HepG2 (cell line): ENCODE measurements around the gene RGS11. TPM values are rescaled to one million over a fixed set of nuclear protein-coding genes. Genes with fewer than 3 reads are reported as not detected.

Source experiments
- ATAC-seq: fragments of 200-7000 bp; cut with Tn5 transposase; 3 replicates; pipeline ENCODE4 v1.9.1; 2020; ENCODE audit warnings: mild to moderate bottlenecking, moderate library complexity
- BruUV-seq: library from RNA; stranded (reverse); fragments of 400-500 nt; replicated peaks from 2 replicates; lab custom pipeline; 2021; lab: Mats Ljungman, UMichigan
- CTCF ChIA-PET: fragments of 300-600 bp; formaldehyde crosslinking; extraction: SDS; loops from one replicate; lab custom pipeline; 2021; ENCODE audit warnings: low total read pairs, inconsistent platforms, low intra/inter-chr PET ratio; lab: Yijun Ruan, JAX
- POLR2A ChIA-PET: fragments of 350-600 bp; sonication (Branson Sonifier 250); formaldehyde crosslinking; loops from one replicate; lab custom pipeline; 2020; ENCODE audit warnings: antibody characterized with exemption, inconsistent platforms; lab: Yijun Ruan, JAX
- DNase-seq: peaks from one replicate; pipeline ENCODE4 v3.0.0-alpha.2; 2015; ENCODE audit warnings: low spot score
- FAIRE-seq: peaks from 3 replicates; lab custom pipeline; 2011; peaks lifted over from hg19 to GRCh38; lab: Jason Lieb, UNC
- H2AFZ ChIP-seq: one replicate; pipeline ENCODE4 v1.6.1; 2011; ENCODE audit warnings: low read length, inconsistent platforms
- H3K27ac ChIP-seq: fragments of 300-600 bp; 3 replicates; pipeline ENCODE4 v1.8.0; 2011; ENCODE audit warnings: mixed run types, mild to moderate bottlenecking, mixed read lengths, low read length, inconsistent platforms; ENCODE audit not compliant: insufficient read depth; ENCODE audit errors: extremely low read length
- H3K27me3 ChIP-seq, 2 experiments: fragments of 200-600 bp in 1 of 2; 2 replicates in 1 of 2; 3 replicates in 1 of 2; pipeline versions ENCODE4 v1.6.0 to v1.8.0; 2011; ENCODE audit warnings: low read length in 2 of 2, mild to moderate bottlenecking in 2 of 2, moderate library complexity in 2 of 2, inconsistent platforms in 1 of 2; ENCODE audit not compliant: insufficient read depth in 2 of 2, control insufficient read depth in 1 of 2
- H3K36me3 ChIP-seq, 2 experiments: fragments of 200-600 bp in 1 of 2; replicated peaks in 1 of 2; 2 replicates in 1 of 2; 3 replicates in 1 of 2; pipeline versions ENCODE4 v1.5.1 to v1.8.0; 2011; ENCODE audit warnings: low read length in 2 of 2, inconsistent platforms in 1 of 2; ENCODE audit not compliant: insufficient read depth in 2 of 2, control insufficient read depth in 1 of 2
- H3K4me1 ChIP-seq: 2 replicates; pipeline ENCODE4 v1.5.1; 2012; ENCODE audit warnings: low read length, inconsistent platforms; ENCODE audit not compliant: insufficient read depth
- H3K4me2 ChIP-seq: 2 replicates; pipeline ENCODE4 v1.6.0; 2011; ENCODE audit warnings: low read depth, low read length, inconsistent platforms
- H3K4me3 ChIP-seq, 3 experiments: fragments of 200-600 bp in 1 of 3; sonication (generic), shearing (Covaris generic) in 1 of 3; replicated peaks in 1 of 3; 2 replicates each; pipeline ENCODE4 v1.5.1; 2011 to 2016; ENCODE audit warnings: low read length in 3 of 3, inconsistent platforms in 2 of 3, low read depth in 2 of 3, mild to moderate bottlenecking in 2 of 3, control low read depth in 1 of 3, mixed read lengths in 1 of 3; ENCODE audit not compliant: insufficient read depth in 1 of 3
- H3K79me2 ChIP-seq: one replicate; pipeline ENCODE4 v1.6.1; 2011; ENCODE audit warnings: low read length, inconsistent platforms; ENCODE audit not compliant: insufficient read depth
- H3K9ac ChIP-seq: 2 replicates; pipeline ENCODE4 v1.6.0; 2011; ENCODE audit warnings: mild to moderate bottlenecking, low read depth, low read length, inconsistent platforms; ENCODE audit not compliant: insufficient read depth
- H3K9me3 ChIP-seq: 2 replicates; pipeline ENCODE4 v1.5.1; 2012; ENCODE audit warnings: mild to moderate bottlenecking, low read length
- H4K20me1 ChIP-seq: 2 replicates; pipeline ENCODE4 v1.6.0; 2011; ENCODE audit warnings: inconsistent platforms, mild to moderate bottlenecking, low read length, moderate library complexity; ENCODE audit not compliant: insufficient read depth
- AKNA ChIP-seq: sonication (generic); formaldehyde crosslinking; IDR thresholded peaks from 2 replicates; pipeline ENCODE4 v1.4.0; 2020; ENCODE audit warnings: missing genetic modification reagents, borderline replicate concordance
- ARHGAP35 ChIP-seq: sonication (generic); formaldehyde crosslinking; IDR thresholded peaks from 2 replicates; pipeline ENCODE4 v1.9.0; 2022; ENCODE audit warnings: mild to moderate bottlenecking, inconsistent platforms, moderate library complexity, missing genetic modification reagents, borderline replicate concordance
- ARNT2 ChIP-seq: sonication (generic); formaldehyde crosslinking; IDR thresholded peaks from 2 replicates; pipeline ENCODE4 v1.8.0; 2022; ENCODE audit warnings: mild to moderate bottlenecking, low read depth, missing genetic modification reagents, moderate library complexity
- CAMTA2 ChIP-seq: sonication (generic); formaldehyde crosslinking; IDR thresholded peaks from 2 replicates; pipeline ENCODE4 v1.4.0; 2020; ENCODE audit warnings: mild to moderate bottlenecking, missing genetic modification reagents, borderline replicate concordance
- HNRNPL ChIP-seq: fragments of 200-400 bp; formaldehyde crosslinking; IDR thresholded peaks from 2 replicates; pipeline ENCODE4 v1.6.1; 2017; ENCODE audit warnings: mild to moderate bottlenecking, low read depth, low read length
- HOXA9 ChIP-seq: sonication (generic); formaldehyde crosslinking; IDR thresholded peaks from 2 replicates; pipeline ENCODE4 v1.8.1; 2022; ENCODE audit warnings: missing genetic modification reagents, mild to moderate bottlenecking, moderate library complexity, borderline replicate concordance
- NFYC ChIP-seq: IDR thresholded peaks from 2 replicates; pipeline ENCODE4 v1.6.1; 2016; ENCODE audit warnings: missing genetic modification reagents, missing compliant biosample characterization
- RFX1 ChIP-seq: fragments of 450-650 bp; IDR thresholded peaks from 2 replicates; pipeline ENCODE4 v1.6.1; 2017
- SIN3B ChIP-seq: fragments of 150-350 bp; IDR thresholded peaks from 2 replicates; pipeline ENCODE4 v1.6.1; 2014; ENCODE audit warnings: low read length
- SKI ChIP-seq: fragments of 450-650 bp; IDR thresholded peaks from one replicate; pipeline ENCODE4 v1.6.1; 2018; ENCODE audit warnings: mild to moderate bottlenecking; ENCODE audit not compliant: partially characterized antibody
- SNRNP70 ChIP-seq: fragments of 200-400 bp; formaldehyde crosslinking; IDR thresholded peaks from 2 replicates; pipeline ENCODE4 v1.6.1; 2017; ENCODE audit warnings: mild to moderate bottlenecking, low read depth, low read length, moderate library complexity
- TEAD3 ChIP-seq: optimal IDR thresholded peaks from 2 replicates; pipeline ENCODE3; 2016; ENCODE audit warnings: borderline replicate concordance
- TP53 ChIP-seq: sonication (generic); formaldehyde crosslinking; conservative IDR thresholded peaks from 2 replicates; pipeline ENCODE4 v1.4.0; 2020; ENCODE audit warnings: missing genetic modification reagents
- XRCC5 ChIP-seq: fragments of 200-400 bp; formaldehyde crosslinking; optimal IDR thresholded peaks from 2 replicates; pipeline ENCODE3; 2017; ENCODE audit warnings: mild to moderate bottlenecking, low read length
- ZKSCAN5 ChIP-seq: sonication (generic); formaldehyde crosslinking; IDR thresholded peaks from 2 replicates; pipeline ENCODE4 v1.5.1; 2020; ENCODE audit warnings: mild to moderate bottlenecking, missing genetic modification reagents
- ZNF510 ChIP-seq: sonication (generic); formaldehyde crosslinking; IDR thresholded peaks from 2 replicates; pipeline ENCODE4 v1.4.0; 2020; ENCODE audit warnings: low read depth, mild to moderate bottlenecking, missing genetic modification reagents
- WGBS: methylation state at CpG from one replicate; pipeline ENCODE4 v1.1.6; 2017; ENCODE audit warnings: low lambda C conversion rate; 5-methylcytosine and 5-hydroxymethylcytosine counted together
- in situ Hi-C: cut with HindIII; loops from 2 replicates; pipeline ENCODE4 v1.10.0; 2017; ENCODE audit warnings: low pct_unique_long_range_greater_than_20kb; ENCODE audit not compliant: extremely low pct_ligation_motif_present
- intact Hi-C: fragments of 100-400 bp; cut with micrococcal nuclease; formaldehyde crosslinking; loops from one replicate; pipeline ENCODE4 v1.10.0; 2022; ENCODE audit not compliant: unreplicated experiment
- polyA plus RNA-seq, 8 experiments: library from polyadenylated mRNA; depleted of rRNA in 3 of 8; stranded (reverse) in 7 of 8; unstranded in 1 of 8; fragments of >200 nt; fragmentation: Illumina TruSeq in 4 of 8; extraction: Trizol in 4 of 8; gene quantifications; 2 replicates each; pipeline versions ENCODE4 v1.2.1 to v1.2.3, GENCODE V29; 2011 to 2016; ENCODE audit warnings: low read depth in 4 of 8, missing spikeins in 1 of 8, mixed read lengths in 1 of 8; ENCODE audit not compliant: insufficient read depth in 1 of 8
- total RNA-seq, 5 experiments: library from RNA; depleted of rRNA; stranded (reverse); fragments of >200 nt; fragmentation: Illumina TruSeq; extraction: Trizol; gene quantifications; 2 replicates each; pipeline ENCODE4 v1.2.3, GENCODE V29; 2016; ENCODE audit warnings: low read depth in 1 of 5
- TF ChIP-seq, protein P1 (sequence below): IDR thresholded peaks from 2 replicates; pipeline ENCODE4 v1.6.1; 2016; ENCODE audit warnings: missing compliant biosample characterization, missing genetic modification reagents, borderline replicate concordance
- TF ChIP-seq, protein P2 (sequence below): sonication (generic); formaldehyde crosslinking; IDR thresholded peaks from 2 replicates; pipeline ENCODE4 v1.4.0; 2020; ENCODE audit warnings: mild to moderate bottlenecking, low read depth, missing genetic modification reagents

The RGS11 gene
- total and polyA plus RNA-seq, 2 of the 13 experiments (the other 11 are each of a cell fraction or from before 2014, with no cell fraction given), result 0.11 TPM; not detected in 1

GRCh38 chr16:318628-319027 lies 42.9 kb upstream of the RGS11 start (continued):
- no peak for TF ChIP-seq AKNA
- peak; percentile 9 for TF ChIP-seq TEAD3 (CRISPR knock-in tag)
- TF ChIP-seq HNRNPL, result 0 out of 2 replicates have a peak, but pooled peaks have one; percentile 51

DNA sequence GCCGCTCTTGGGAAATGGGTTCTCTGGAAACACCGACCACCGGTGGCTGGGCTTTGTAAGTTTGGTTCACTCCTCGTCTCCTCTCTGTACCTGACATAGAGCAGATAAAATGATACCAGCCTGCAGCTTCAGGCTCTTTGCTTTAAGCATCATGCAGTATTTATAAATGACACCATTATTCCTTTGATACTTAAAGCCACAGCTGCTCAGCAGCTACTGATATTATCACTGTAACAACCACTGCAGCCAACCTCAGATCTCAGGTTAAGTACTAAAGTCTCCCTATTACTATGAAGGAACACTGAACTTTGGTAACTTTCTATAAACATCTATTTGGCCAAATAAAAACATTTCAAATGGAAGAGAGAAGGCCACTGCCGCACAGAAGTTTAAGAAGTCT lies 41.8 kb upstream of the RGS11 start:
- BruUV-seq, result no TSS peak
- FAIRE-seq, result no peak

More for the DNA sequence above, 41.8 kb upstream of the RGS11 start:
- H3K79me2 ChIP-seq, result peaks cover 64% of the 10 kb centered on the region
- H3K27me3 ChIP-seq, result no peaks in the 10 kb centered on the region
- 97% methylated on average over 5 of the region's 5 CpGs for WGBS
- peaks cover 43% of the 10 kb centered on the region; the same call in 1 of the 2 replicates for H4K20me1 ChIP-seq
- TF ChIP-seq SIN3B, result no peak
- TF ChIP-seq, protein P1, sequence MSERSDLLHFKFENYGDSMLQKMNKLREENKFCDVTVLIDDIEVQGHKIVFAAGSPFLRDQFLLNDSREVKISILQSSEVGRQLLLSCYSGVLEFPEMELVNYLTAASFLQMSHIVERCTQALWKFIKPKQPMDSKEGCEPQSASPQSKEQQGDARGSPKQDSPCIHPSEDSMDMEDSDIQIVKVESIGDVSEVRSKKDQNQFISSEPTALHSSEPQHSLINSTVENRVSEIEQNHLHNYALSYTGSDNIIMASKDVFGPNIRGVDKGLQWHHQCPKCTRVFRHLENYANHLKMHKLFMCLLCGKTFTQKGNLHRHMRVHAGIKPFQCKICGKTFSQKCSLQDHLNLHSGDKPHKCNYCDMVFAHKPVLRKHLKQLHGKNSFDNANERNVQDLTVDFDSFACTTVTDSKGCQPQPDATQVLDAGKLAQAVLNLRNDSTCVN (CRISPR knock-in tag), result no peak
- no peak for TF ChIP-seq SNRNP70
- TF ChIP-seq CAMTA2, result no peak
- TF ChIP-seq TP53 (CRISPR knock-in tag), result no peak
- TF ChIP-seq SKI, result no peak
- no peak for TF ChIP-seq RFX1
- TF ChIP-seq ARHGAP35 (CRISPR knock-in tag), result no peak
- no peak for TF ChIP-seq NFYC
- TF ChIP-seq XRCC5, result no peak
- no peak for TF ChIP-seq ARNT2 (CRISPR knock-in tag)
- TF ChIP-seq ZKSCAN5 (CRISPR knock-in tag), result no peak
- TF ChIP-seq ZNF510, result no peak
- TF ChIP-seq, protein P2, sequence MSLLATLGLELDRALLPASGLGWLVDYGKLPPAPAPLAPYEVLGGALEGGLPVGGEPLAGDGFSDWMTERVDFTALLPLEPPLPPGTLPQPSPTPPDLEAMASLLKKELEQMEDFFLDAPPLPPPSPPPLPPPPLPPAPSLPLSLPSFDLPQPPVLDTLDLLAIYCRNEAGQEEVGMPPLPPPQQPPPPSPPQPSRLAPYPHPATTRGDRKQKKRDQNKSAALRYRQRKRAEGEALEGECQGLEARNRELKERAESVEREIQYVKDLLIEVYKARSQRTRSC, result no peak
- no peak for TF ChIP-seq HOXA9 (CRISPR knock-in tag)
- no peak overlapping the region for H3K27ac ChIP-seq
- no peaks in the 10 kb centered on the region for H3K4me1 ChIP-seq
- no peak overlapping the region for H3K4me2 ChIP-seq
- no peak overlapping the region for H3K9ac ChIP-seq
- ATAC-seq, result no peak
- in situ Hi-C loops, result no loop called here
- CTCF ChIA-PET, result no interaction called here
- H3K4me3 ChIP-seq, result no peak overlapping the region
- H2AFZ ChIP-seq, result no peak overlapping the region
- POLR2A ChIA-PET, result no interaction called here
- intact Hi-C loops, result no loop called here
- no peaks in the 10 kb centered on the region for H3K9me3 ChIP-seq
- H3K36me3 ChIP-seq, result peaks cover 31 to 66% of the 10 kb centered on the region in 2 experiments; a peak in 4 of 5 replicates
- no peak for DNase-seq
